Colonic mucosa (tissue), 4 donors: Measurements from ENCODE around the gene RABGAP1. TPM values are rescaled to one million over a fixed set of nuclear protein-coding genes. Genes with fewer than 3 reads are reported as not detected.

ENCODE experiments used
- DNase-seq: peaks from one replicate; pipeline ENCODE4 v3.0.0-alpha.2; 2020
- H3K27ac ChIP-seq: fragments of 200-600 bp; one replicate; pipeline ENCODE4 v1.8.0; 2021
- H3K27me3 ChIP-seq: fragments of 200-600 bp; one replicate; pipeline ENCODE4 v1.8.0; 2021
- H3K36me3 ChIP-seq: fragments of 200-600 bp; one replicate; pipeline ENCODE4 v1.8.0; 2021
- H3K4me1 ChIP-seq: fragments of 200-600 bp; one replicate; pipeline ENCODE4 v1.8.0; 2021; ENCODE audit warnings: mild to moderate bottlenecking
- H3K4me3 ChIP-seq: fragments of 200-600 bp; one replicate; pipeline ENCODE4 v1.8.0; 2021
- H3K9ac ChIP-seq, 2 donors: one replicate each; pipeline ENCODE4 v1.7.0; 2013; ENCODE audit warnings: control low read depth in 2 of 2, low read depth in 2 of 2, low read length in 2 of 2
- H3K9me3 ChIP-seq: fragments of 200-600 bp; one replicate; pipeline ENCODE4 v1.8.0; 2021
- CTCF ChIP-seq: fragments of 200-600 bp; IDR thresholded peaks from one replicate; pipeline ENCODE4 v1.8.0; 2022; ENCODE audit warnings: antibody characterized with exemption, mild to moderate bottlenecking
- intact Hi-C: fragments of 100-400 bp; cut with DNase I; formaldehyde crosslinking; loops from one replicate; pipeline ENCODE4 v1.14.1; 2022
- total RNA-seq, 2 donors: library from RNA; stranded (reverse); fragmentation: NEBNext Ultra II Directional in 1 of 2; extraction: Animal tissue kit (Norgen Biotek cat#: 25700) in 1 of 2; gene quantifications; one replicate each; pipeline ENCODE4 v1.2.1, GENCODE V29; 2021
- donor health status: healthy.
- donor health status: DM: no; HTN: no; CAD: no.
- donor health status: DM: no; HTN: no; CAD: no.

RABGAP1 gene
- total RNA-seq, 2 donors from 2014 or later: 40.9 to 49.4 TPM

GRCh38 chr9:123121457-123121856, 180.6 kb downstream of the RABGAP1 start:
- Histone ChIP-seq H3K36me3 (no peaks in the 10 kb centered on the region), H3K27ac (no peak overlapping the region), H3K4me3 (no peak overlapping the region), H3K27me3 (no peaks in the 10 kb centered on the region), H3K9ac (no peak overlapping the region), H3K4me1 (no peaks in the 10 kb centered on the region), H3K9me3 (no peaks in the 10 kb centered on the region)
- no peak for DNase-seq
- TF ChIP-seq CTCF: no peak
- intact Hi-C loops: no loop called here

- TF ChIP-seq CTCF: no peak
- intact Hi-C loops: no loop called here
- Histone ChIP-seq H3K9ac (no peak overlapping the region), H3K4me3 (no peak overlapping the region), H3K36me3 (no peaks in the 10 kb centered on the region), H3K9me3 (no peaks in the 10 kb centered on the region), H3K4me1 (no peaks in the 10 kb centered on the region), H3K27ac (no peak overlapping the region), H3K27me3 (no peaks in the 10 kb centered on the region)
- no peak for DNase-seq
Observed at GRCh38 chr9:123127512-123128075, 186.8 kb downstream of the RABGAP1 start.

GRCh38 chr9:123128591-123128990, 187.8 kb downstream of the RABGAP1 start:
- H3K27me3 ChIP-seq: no peaks in the 10 kb centered on the region
- no peak overlapping the region for H3K4me3 ChIP-seq
- H3K36me3 ChIP-seq: no peaks in the 10 kb centered on the region
- H3K4me1 ChIP-seq: no peaks in the 10 kb centered on the region
- no peak overlapping the region for H3K27ac ChIP-seq
- DNase-seq: no peak
- H3K9ac ChIP-seq: no peak overlapping the region
- intact Hi-C loops: no loop called here
- H3K9me3 ChIP-seq: no peaks in the 10 kb centered on the region
- no peak for TF ChIP-seq CTCF

GRCh38 chr9:123129423-123129822, 188.6 kb downstream of the RABGAP1 start:
- H3K9me3 ChIP-seq: no peaks in the 10 kb centered on the region
- no peak for TF ChIP-seq CTCF
- no peak overlapping the region for H3K4me3 ChIP-seq
- H3K27ac ChIP-seq: no peak overlapping the region
- H3K9ac ChIP-seq: no peak overlapping the region
- intact Hi-C loops: no loop called here
- H3K4me1 ChIP-seq: no peaks in the 10 kb centered on the region
- H3K27me3 ChIP-seq: no peaks in the 10 kb centered on the region
- no peaks in the 10 kb centered on the region for H3K36me3 ChIP-seq
- no peak for DNase-seq

- Histone ChIP-seq H3K9ac (no peak overlapping the region), H3K27ac (no peak overlapping the region), H3K4me3 (no peak overlapping the region), H3K27me3 (no peaks in the 10 kb centered on the region), H3K4me1 (no peaks in the 10 kb centered on the region), H3K9me3 (no peaks in the 10 kb centered on the region), H3K36me3 (no peaks in the 10 kb centered on the region)
- no peak for TF ChIP-seq CTCF
- intact Hi-C loops: no loop called here
- no peak for DNase-seq
Observed at GRCh38 chr9:123131258-123131657, 190.4 kb downstream of the RABGAP1 start.
